ENCODE measurements around the gene MACF1.
A peak's percentile ranks its signal among the peaks of the same experiment; 100 is the strongest.

GRCh38 chr1:39167632-39168209 is 36.8 kb upstream of the MACF1 start:
- TF ChIP-seq RAD21 (IDR thresholded peaks at IDR 0.05) (peak in 1 of 2 donors; percentile 40), CTCF (IDR thresholded peaks at IDR 0.05; ENCODE audit: low read depth, low read length, missing input control) (no peak), GABPA (IDR thresholded peaks at IDR 0.05 in 1 of 2, conservative IDR thresholded peaks at IDR 0.05 in 1 of 2) (peak in 1 of 2 donors; percentile 20), JUND (IDR thresholded peaks at IDR 0.05) (peak in 1 of 2 donors; percentile 45), ATF3 (IDR thresholded peaks at IDR 0.05) (no peak), REST (IDR thresholded peaks at IDR 0.05) (no peak), TAF1 (conservative IDR thresholded peaks at IDR 0.05) (no peak), YY1 (IDR thresholded peaks at IDR 0.05) (peak; percentile 16), FOXA2 (IDR thresholded peaks at IDR 0.05) (peak; percentile 26)
